NCI-H128 (cell line): ENCODE results near the gene ANKRD33B.
"Not testable (repeated sequence)": the region's sequence is repeated elsewhere in the genome, so short reads cannot be mapped to it uniquely, and the experiment has no call there.

Source experiments
- DNase-seq: peaks from one replicate; lab custom pipeline; 2025; ENCODE audit not compliant: unreplicated experiment; lab: John Stamatoyannopoulos, UW

Gene ANKRD33B

GRCh38 chr5:10591966-10592365 lies 28.1 kb downstream of the ANKRD33B start:
- DNase-seq, result no peak

- no peak for DNase-seq
Observed at GRCh38 chr5:10592601-10593000, 28.7 kb downstream of the ANKRD33B start.

GRCh38 chr5:10593531-10594181 lies 29.8 kb downstream of the ANKRD33B start:
- no peak for DNase-seq

- no peak for DNase-seq
Observed at GRCh38 chr5:10594591-10595210, 30.8 kb downstream of the ANKRD33B start.

- no peak for DNase-seq
Observed at GRCh38 chr5:10595293-10595671, 31.4 kb downstream of the ANKRD33B start.

- no peak for DNase-seq
Observed at GRCh38 chr5:10595672-10596309, 31.9 kb downstream of the ANKRD33B start.

GRCh38 chr5:10596310-10596703 lies 32.4 kb downstream of the ANKRD33B start:
- DNase-seq, result no peak

- no peak for DNase-seq
Observed at GRCh38 chr5:10596886-10597451, 33.1 kb downstream of the ANKRD33B start.

- no peak for DNase-seq
Observed at GRCh38 chr5:10599113-10599512, 35.2 kb downstream of the ANKRD33B start.

GRCh38 chr5:10599862-10600284 lies 36.0 kb downstream of the ANKRD33B start:
- no peak for DNase-seq

- DNase-seq, result no peak
Observed at GRCh38 chr5:10600626-10601245, 36.9 kb downstream of the ANKRD33B start.

GRCh38 chr5:10601246-10602030 lies 37.6 kb downstream of the ANKRD33B start:
- DNase-seq, result peak; percentile 97

- DNase-seq, result no peak
Observed at GRCh38 chr5:10602031-10602806, 38.3 kb downstream of the ANKRD33B start.

GRCh38 chr5:10604975-10605374 lies 41.1 kb downstream of the ANKRD33B start:
- no peak for DNase-seq

GRCh38 chr5:10606632-10607022 lies 42.8 kb downstream of the ANKRD33B start:
- not testable (repeated sequence) for DNase-seq

- DNase-seq, result peak; percentile 75
Observed at GRCh38 chr5:10607023-10607665, 43.3 kb downstream of the ANKRD33B start.

GRCh38 chr5:10607666-10608073 lies 43.8 kb downstream of the ANKRD33B start:
- DNase-seq, result no peak

GRCh38 chr5:10608081-10608480 lies 44.2 kb downstream of the ANKRD33B start:
- DNase-seq, result not testable (repeated sequence)

GRCh38 chr5:10610058-10610457 lies 46.2 kb downstream of the ANKRD33B start:
- no peak for DNase-seq

- no peak for DNase-seq
Observed at GRCh38 chr5:10611290-10611689, 47.4 kb downstream of the ANKRD33B start.
